NB4 (cell line): ENCODE data around the gene TM4SF1.

ENCODE experiments used
- MYC ChIP-seq: IDR thresholded peaks from 2 replicates; pipeline ENCODE4 v1.6.1; 2011; ENCODE audit warnings: low read depth, low read length
- POLR2A ChIP-seq: IDR thresholded peaks from 2 replicates; pipeline ENCODE4 v1.6.1; 2011; ENCODE audit warnings: mild to moderate bottlenecking; ENCODE audit not compliant: insufficient read length; ENCODE audit errors: extremely low read depth
- TF ChIP-seq, protein P1 (sequence below): IDR thresholded peaks from one replicate; pipeline ENCODE4 v1.5.1; 2012; ENCODE audit warnings: low read depth, low read length
- TF ChIP-seq, protein P2 (sequence below): IDR thresholded peaks from 2 replicates; pipeline ENCODE4 v1.6.1; 2011; ENCODE audit warnings: low read depth, low read length

DNA sequence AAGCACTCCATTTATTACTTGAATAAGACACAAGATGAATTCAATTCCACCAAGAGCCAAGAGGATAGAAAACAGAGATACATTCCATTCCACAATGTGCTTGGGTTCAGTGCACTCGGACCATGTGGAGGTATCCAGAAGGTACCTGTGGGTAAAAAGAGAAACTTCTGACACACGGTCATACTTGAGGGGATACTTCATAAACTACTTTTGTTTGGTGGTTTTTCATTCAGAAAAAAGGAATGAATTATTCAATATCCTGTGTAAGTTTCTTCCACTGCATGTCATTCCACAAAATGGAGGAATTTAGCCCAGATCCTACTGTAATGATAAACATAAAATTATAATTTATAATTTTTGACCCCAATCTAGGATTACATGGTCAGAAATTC, 5.7 kb downstream of the TM4SF1 start:
- TF ChIP-seq, protein P1, sequence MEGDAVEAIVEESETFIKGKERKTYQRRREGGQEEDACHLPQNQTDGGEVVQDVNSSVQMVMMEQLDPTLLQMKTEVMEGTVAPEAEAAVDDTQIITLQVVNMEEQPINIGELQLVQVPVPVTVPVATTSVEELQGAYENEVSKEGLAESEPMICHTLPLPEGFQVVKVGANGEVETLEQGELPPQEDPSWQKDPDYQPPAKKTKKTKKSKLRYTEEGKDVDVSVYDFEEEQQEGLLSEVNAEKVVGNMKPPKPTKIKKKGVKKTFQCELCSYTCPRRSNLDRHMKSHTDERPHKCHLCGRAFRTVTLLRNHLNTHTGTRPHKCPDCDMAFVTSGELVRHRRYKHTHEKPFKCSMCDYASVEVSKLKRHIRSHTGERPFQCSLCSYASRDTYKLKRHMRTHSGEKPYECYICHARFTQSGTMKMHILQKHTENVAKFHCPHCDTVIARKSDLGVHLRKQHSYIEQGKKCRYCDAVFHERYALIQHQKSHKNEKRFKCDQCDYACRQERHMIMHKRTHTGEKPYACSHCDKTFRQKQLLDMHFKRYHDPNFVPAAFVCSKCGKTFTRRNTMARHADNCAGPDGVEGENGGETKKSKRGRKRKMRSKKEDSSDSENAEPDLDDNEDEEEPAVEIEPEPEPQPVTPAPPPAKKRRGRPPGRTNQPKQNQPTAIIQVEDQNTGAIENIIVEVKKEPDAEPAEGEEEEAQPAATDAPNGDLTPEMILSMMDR, result no peak
- TF ChIP-seq POLR2A (no peak), MYC (no peak)
- TF ChIP-seq, protein P2, sequence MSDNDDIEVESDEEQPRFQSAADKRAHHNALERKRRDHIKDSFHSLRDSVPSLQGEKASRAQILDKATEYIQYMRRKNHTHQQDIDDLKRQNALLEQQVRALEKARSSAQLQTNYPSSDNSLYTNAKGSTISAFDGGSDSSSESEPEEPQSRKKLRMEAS, result no peak
